Left renal pelvis (tissue), 4 donors: Measurements from ENCODE around the gene ANKRD2. TPM values are rescaled to one million over a fixed set of nuclear protein-coding genes. Genes with fewer than 3 reads are reported as not detected.
"Not testable (repeated sequence)": the region's sequence is repeated elsewhere in the genome, so short reads cannot be mapped to it uniquely, and the experiment has no call there.

Source experiments
- DNase-seq, 4 donors: peaks; one replicate each; pipeline ENCODE4 v3.0.0-alpha.2; 2013; ENCODE audit warnings: low read depth in 4 of 4, low spot score in 3 of 4
- polyA plus RNA-seq, 4 donors: library from polyadenylated mRNA; unstranded; fragments of 120-200 nt; gene quantifications; one replicate each; pipeline ENCODE4 v1.2.1, GENCODE V29; 2013; ENCODE audit not compliant: insufficient read length in 4 of 4

The ANKRD2 gene
- polyA plus RNA-seq, 4 donors = 0.40 to 0.49 (median 0.44) TPM

DNA sequence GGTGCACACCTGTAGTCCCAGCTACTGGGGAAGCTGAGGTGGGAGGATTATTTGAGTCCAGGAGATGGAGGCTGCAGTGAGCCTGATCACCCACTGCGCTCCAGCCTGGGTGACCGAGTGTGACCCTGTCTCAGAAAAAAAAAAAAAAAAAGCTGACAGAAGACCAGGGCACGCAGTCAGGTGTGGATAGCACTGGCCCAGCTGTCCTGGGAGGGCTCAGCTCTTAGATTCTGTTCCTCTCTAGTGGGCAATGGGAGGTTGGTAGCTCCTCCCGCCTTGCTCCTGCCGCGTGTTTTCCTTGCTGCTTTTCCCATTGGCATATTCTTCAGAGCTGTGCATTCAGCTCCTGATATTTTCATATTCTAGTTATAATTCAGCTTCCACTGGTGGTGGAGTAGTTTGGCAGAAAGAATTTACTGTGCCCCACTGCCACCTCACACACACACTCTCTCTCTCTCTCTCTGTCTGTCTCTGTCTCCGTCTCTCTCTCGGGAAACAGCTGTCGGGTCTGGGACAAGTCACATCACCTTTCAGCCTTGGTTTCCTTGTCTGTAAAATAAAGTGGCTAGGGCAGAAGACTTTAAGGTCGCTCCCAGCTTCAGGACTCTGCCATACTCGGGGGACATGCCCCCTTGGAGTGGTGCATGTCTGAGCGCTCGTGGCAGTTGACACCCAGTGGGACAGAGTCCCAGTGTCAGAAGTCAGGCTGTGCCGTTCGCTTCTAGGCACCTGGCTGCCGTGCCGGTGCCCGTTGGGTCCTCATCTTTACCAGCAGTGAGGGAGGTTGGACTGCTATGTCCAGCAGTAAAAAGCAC is 25.9 kb upstream of the ANKRD2 start:
- no peak for DNase-seq

DNA sequence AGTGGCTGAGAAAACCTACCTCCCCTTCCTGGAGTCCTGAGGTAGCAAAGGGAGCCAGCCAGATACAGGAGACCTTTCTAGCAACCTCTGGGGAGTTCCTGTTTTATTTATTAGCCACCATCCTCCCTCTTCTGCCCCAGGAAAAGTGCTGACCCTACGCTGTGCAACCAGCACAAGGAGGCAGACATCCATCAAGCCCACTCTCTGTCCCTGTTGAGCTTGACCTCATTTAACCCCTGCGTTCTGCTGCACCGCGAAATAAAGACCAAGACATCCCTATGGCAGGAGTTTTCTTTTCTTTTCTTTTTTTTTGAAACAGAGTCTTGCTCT is 25.3 kb upstream of the ANKRD2 start:
- no peak for DNase-seq

- no peak for DNase-seq
Measured at GRCh38 chr10:97547962-97548361, 24.6 kb upstream of the ANKRD2 start.

DNA sequence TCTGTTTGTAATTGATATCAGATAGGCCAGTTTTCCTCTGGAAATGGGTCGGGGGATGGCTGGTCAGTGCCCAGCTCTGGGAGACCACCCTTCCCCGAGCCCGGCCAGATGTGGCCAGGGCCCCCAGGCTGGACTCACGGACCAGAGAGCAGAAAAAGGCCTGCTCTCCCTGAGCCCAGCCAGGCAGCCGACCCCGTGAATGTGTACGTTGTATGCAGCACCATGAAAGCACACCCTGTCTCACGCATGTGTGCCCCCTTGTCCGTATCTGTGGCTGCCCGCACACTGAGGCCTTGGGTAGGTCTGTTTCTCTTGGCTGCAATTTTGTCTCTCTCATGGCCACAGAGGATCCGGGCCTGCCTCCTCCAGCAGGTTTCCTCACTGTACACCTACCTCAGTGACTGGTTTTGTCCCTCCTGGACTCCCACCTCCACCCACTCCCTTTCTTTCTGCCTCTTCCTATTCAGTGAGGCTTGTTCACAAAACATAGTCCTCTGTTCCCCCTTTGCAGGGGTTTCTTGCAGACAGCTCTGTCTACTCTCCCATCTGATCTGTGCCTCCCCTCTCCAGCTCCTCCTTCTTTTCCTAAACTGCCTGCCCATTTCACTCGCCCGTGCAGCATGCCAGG is 23.6 kb upstream of the ANKRD2 start:
- no peak for DNase-seq

DNA sequence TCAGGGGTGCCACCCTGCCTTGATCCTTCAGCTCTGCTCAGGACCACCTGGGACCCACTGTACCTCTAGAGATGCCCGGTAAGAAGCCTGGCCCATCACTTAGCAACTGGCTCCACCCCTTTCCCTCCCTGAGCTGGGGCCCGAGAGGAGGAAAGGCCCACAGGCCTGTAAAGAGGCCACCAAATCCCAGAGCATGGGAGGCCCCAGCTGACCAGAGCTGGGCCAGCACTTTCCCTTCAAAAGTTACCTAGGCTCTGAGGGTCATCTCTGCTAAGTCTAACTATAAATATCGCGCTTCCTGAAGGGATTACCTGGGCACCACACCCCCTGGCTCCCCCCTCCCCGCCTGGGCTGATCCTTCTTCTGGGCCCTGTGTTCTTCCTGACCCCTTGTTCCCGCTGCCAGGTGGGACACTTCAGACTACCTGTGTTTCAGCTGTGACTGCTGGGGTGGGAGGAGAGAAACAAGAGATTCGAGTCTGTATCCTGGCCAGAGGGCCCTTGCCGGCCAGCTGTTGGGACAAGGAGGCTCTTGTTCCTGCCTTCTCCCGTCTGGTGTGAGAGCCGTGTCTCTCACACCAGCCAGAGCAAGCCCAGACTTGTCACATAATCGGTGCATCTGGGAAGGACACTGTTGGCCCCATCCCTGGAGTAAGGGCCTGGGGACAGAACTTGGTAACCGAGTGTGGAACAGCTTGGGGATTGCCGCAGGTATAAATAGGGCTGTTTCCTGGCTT is 22.8 kb upstream of the ANKRD2 start:
- no peak for DNase-seq

- no peak for DNase-seq
Measured at GRCh38 chr10:97550336-97551149, 22.0 kb upstream of the ANKRD2 start.

DNA sequence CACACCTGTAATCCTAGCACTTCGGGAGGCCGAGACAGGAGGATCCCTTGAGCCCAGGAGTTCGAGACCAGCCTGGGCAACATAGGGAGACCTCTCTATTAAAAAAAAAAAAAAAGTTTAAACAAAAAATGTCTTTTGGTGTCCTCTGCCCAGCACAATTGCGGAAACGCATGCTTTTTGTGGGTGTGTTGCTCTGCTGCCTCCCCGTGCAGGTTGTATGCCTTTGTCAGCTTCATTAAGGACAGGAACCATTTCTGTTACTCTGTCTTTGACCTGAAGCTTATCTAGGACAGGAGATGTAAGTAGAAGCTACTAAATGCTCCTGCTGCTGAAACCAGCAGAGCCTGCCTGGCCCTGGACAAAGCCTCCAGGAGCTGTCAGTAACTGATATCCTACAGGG is 21.3 kb upstream of the ANKRD2 start:
- no peak for DNase-seq

GRCh38 chr10:97553575-97554031 is 19.0 kb upstream of the ANKRD2 start:
- DNase-seq = no peak

- not testable (repeated sequence) for DNase-seq
Measured at GRCh38 chr10:97554336-97554735, 18.2 kb upstream of the ANKRD2 start.

DNA sequence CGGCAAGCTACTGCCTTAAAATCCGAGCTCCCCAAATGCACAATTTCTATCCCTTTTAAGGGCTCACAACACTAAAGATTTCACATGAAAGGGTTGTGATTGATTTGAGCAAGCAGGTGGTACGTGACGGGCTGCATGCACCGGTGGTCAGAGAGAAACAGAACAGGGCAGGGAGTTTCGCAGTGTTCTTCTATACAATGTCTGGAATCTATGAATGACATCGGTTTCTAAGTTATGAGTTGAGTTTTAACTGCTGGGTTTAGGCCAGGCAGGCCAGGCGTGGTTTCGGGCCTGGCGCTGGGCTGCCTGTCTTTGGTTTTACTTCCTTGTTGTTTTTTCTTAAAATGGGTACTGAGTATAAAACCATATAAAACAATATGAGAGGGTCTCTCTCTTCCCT is 17.0 kb upstream of the ANKRD2 start:
- DNase-seq = not testable (repeated sequence)

DNA sequence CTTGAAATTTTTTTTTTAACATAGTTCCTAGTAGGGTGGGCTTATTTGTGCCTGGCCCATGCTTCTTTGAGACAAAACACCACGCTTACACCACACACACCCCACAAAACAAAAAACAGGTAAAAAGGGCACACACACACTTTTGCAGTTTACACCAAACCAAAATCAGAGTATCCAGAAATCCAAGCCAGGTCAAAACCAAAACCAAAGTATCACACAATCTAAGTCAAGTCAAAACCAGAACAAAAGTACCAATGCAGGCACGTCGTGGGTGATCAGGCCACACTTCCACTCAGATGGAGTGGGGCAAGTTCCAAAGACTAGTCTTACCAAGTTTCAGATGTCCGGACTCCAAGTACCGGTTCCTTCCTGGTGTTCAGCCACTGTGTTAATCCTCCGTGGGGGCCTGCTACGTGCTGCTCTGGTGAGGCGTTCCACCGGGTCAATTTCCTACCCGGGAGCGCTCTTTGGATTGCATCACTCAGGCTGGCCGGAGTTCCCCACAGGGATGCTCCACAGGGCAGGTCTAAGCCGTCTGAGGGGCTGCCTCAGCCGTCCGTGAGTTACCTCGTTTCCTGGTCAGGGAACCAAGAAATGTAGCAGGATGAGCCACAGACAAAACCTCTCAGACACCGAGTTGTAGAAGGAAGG is 11.7 kb upstream of the ANKRD2 start:
- not testable (repeated sequence) for DNase-seq

DNA sequence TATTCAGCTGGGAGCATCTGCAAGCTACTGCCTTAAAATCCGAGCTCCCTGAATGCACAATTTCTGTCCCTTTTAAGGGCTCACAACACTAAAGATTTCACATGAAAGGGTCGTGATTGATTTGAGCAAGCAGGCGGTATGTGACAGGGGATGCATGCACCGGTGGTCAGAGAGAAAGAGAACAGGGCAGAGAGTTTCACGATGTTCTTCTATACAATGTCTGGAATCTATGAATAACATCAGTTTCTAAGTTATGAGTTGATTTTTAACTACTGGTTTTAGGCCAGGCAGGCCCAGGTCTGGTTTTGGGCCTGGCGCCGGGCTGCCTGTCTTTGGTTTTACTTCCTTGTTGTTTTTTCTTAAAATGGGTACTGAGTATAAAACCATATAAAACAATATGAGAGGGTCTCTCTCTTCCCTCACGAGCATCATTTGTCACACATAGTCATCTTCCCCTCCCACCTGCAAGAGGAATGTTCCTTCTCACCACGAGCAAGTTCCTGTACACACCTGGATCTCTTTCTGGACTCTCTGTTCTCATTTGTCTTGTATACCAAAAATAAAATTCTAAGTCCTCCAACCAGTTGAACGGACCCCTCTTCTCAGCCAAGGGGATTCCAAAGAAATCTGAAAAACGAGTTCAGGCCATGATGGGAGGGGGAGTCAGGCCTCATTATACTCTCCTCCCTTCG is 11.0 kb upstream of the ANKRD2 start:
- not testable (repeated sequence) for DNase-seq

DNA sequence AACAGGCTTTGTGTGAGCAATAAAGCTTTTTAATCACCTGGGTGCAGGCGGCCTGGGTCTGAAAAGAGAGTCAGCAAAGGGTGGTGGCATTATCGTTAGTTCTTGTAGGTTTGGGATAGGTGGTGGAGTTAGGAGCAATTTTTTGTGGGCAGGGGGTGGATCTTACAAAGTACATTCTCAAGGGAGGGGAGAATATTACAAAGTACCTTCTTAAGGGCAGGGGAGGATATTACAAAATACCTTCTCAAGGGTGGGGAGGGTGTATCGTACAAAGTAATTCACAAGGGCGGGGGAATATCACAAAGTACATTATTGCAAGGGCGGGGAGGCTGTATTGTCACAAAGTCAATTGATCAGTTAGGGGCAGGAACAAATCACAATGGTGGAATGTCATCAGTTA is 10.2 kb upstream of the ANKRD2 start:
- not testable (repeated sequence) for DNase-seq

- no peak for DNase-seq
Measured at GRCh38 chr10:97563337-97563736, 9.2 kb upstream of the ANKRD2 start.

- no peak for DNase-seq
Measured at GRCh38 chr10:97564776-97565175, 7.8 kb upstream of the ANKRD2 start.

GRCh38 chr10:97566336-97566996 is 6.1 kb upstream of the ANKRD2 start:
- no peak for DNase-seq

DNA sequence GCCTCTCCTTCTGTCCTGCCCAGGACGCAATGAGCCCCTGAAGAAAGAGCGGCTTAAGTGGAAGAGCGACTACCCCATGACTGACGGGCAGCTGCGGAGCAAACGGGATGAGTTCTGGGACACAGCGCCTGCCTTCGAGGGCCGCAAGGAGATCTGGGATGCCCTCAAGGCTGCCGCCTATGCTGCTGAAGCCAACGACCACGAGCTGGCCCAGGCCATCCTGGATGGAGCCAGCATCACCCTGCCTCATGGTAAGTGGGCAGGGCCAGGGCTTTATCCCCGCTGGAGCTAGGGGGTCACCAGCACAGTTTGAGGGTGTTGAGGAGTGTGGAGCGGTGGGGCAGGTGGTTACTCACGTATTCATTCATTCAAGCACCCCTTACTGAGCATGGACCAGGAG is 4.7 kb upstream of the ANKRD2 start:
- no peak for DNase-seq

GRCh38 chr10:97570146-97570788 is 2.3 kb upstream of the ANKRD2 start:
- DNase-seq = no peak
